ENCODE measurements around the gene HNRNPA0. TPM values are rescaled to one million over a fixed set of nuclear protein-coding genes. Genes with fewer than 3 reads are reported as not detected.

The HNRNPA0 gene
- polyA plus RNA-seq, 3 donors, result 8.3 to 15.5 (median 10.8) TPM

GRCh38 chr5:137752905-137753690 lies 1.1 kb downstream of the HNRNPA0 start:
- Histone ChIP-seq H3K4me2 (replicated peaks; ENCODE audit: extremely low read depth, low read length, poor library complexity, severe bottlenecking) (peak overlapping the region; percentile 89), H4K20me1 (ENCODE audit: insufficient read depth, low read length) (peaks cover 54% of the 10 kb centered on the region), H3K27me3 (ENCODE audit: control insufficient read depth in 2 of 2, insufficient read depth in 2 of 2, low read length in 2 of 2) (no peaks in the 10 kb centered on the region), H3K9me3 (replicated peaks in 1 of 2; ENCODE audit: control insufficient read depth in 1 of 2, insufficient read depth in 1 of 2, low read length in 2 of 2) (no peaks in the 10 kb centered on the region), H3K9ac (ENCODE audit: insufficient read depth, low read length, poor library complexity, severe bottlenecking) (peak overlapping the region; percentile 96), H3K79me2 (ENCODE audit: insufficient read depth, low read length) (peaks cover 51% of the 10 kb centered on the region), H3K4me1 (ENCODE audit: control insufficient read depth in 1 of 2, insufficient read depth in 2 of 2, low read length in 2 of 2) (peaks cover 14 to 35% of the 10 kb centered on the region in 2 donors), H3K36me3 (replicated peaks in 1 of 2; ENCODE audit: control insufficient read depth in 1 of 2, insufficient read depth in 2 of 2, low read length in 2 of 2) (no peaks in the 10 kb centered on the region), H2AFZ (ENCODE audit: insufficient read depth, low read depth, low read length, poor library complexity, severe bottlenecking) (peak overlapping the region; percentile 54), H3K27ac (ENCODE audit: low read depth in 1 of 2, low read length in 2 of 2) (peak overlapping the region; percentile 93 to 100), H3K4me3 (replicated peaks in 1 of 3; ENCODE audit: low read depth in 2 of 3, low read length in 3 of 3) (peak overlapping the region; percentile 66 to 82 (median 82))
- H3K4me3 Mint-ChIP-seq, result peak overlapping the region; percentile 92 to 99
- peak; percentile 34 to 57 (median 40) for DNase-seq
- TF ChIP-seq CTCF (IDR thresholded peaks at IDR 0.05), result no peak
- peaks cover 0 to 2% (median 0%) of the 10 kb centered on the region in 7 donors for H3K9me3 Mint-ChIP-seq
- H3K36me3 Mint-ChIP-seq, result peaks cover 3 to 5% of the 10 kb centered on the region in 2 donors
- peaks cover 0 to 2% (median 0%) of the 10 kb centered on the region in 3 donors for H3K27me3 Mint-ChIP-seq (ENCODE audit: low read depth in 3 of 3)
- peaks cover 23% of the 10 kb centered on the region for H3K4me1 Mint-ChIP-seq
- intact Hi-C loops (cut with micrococcal nuclease), result loop anchor here in 1 of 2 donors (5.0 kb wide), 1 partner anchor 279 kb away; the partner anchor contains the start of gene FAM13B
- peak overlapping the region; percentile 100 for H3K27ac Mint-ChIP-seq
- WGBS (ENCODE audit: insufficient coverage), result under 1% methylated on average over 61 of the region's 63 CpGs

- H4K20me1 ChIP-seq (ENCODE audit: insufficient read depth, low read length), result peaks cover 54% of the 10 kb centered on the region
- no peaks in the 10 kb centered on the region for H3K27me3 ChIP-seq (ENCODE audit: control insufficient read depth in 2 of 2, insufficient read depth in 2 of 2, low read length in 2 of 2)
- H3K36me3 Mint-ChIP-seq, result peaks cover 3 to 5% of the 10 kb centered on the region in 2 donors
- peaks cover 23% of the 10 kb centered on the region for H3K4me1 Mint-ChIP-seq
- H3K27ac Mint-ChIP-seq, result peak overlapping the region in 3 of 7 donors; percentile 100
- H3K9me3 ChIP-seq (replicated peaks in 1 of 2; ENCODE audit: control insufficient read depth in 1 of 2, insufficient read depth in 1 of 2, low read length in 2 of 2), result no peaks in the 10 kb centered on the region
- peak overlapping the region; percentile 16 for H3K9ac ChIP-seq (ENCODE audit: insufficient read depth, low read length, poor library complexity, severe bottlenecking)
- 0% methylated on average over 1 of the region's 7 CpGs for WGBS (ENCODE audit: insufficient coverage)
- peak in 2 of 3 donors; percentile 58 to 61 for DNase-seq
- peak; percentile 94 for TF ChIP-seq CTCF (IDR thresholded peaks at IDR 0.05)
- H3K4me2 ChIP-seq (replicated peaks; ENCODE audit: extremely low read depth, low read length, poor library complexity, severe bottlenecking), result peak overlapping the region; percentile 89
- no peaks in the 10 kb centered on the region for H3K36me3 ChIP-seq (replicated peaks in 1 of 2; ENCODE audit: control insufficient read depth in 1 of 2, insufficient read depth in 2 of 2, low read length in 2 of 2)
- peak overlapping the region; percentile 66 to 82 (median 82) for H3K4me3 ChIP-seq (replicated peaks in 1 of 3; ENCODE audit: low read depth in 2 of 3, low read length in 3 of 3)
- H2AFZ ChIP-seq (ENCODE audit: insufficient read depth, low read depth, low read length, poor library complexity, severe bottlenecking), result no peak overlapping the region
- peaks cover 14 to 35% of the 10 kb centered on the region in 2 donors for H3K4me1 ChIP-seq (ENCODE audit: control insufficient read depth in 1 of 2, insufficient read depth in 2 of 2, low read length in 2 of 2)
- H3K79me2 ChIP-seq (ENCODE audit: insufficient read depth, low read length), result peaks cover 51% of the 10 kb centered on the region
- peaks cover 0 to 2% (median 0%) of the 10 kb centered on the region in 3 donors for H3K27me3 Mint-ChIP-seq (ENCODE audit: low read depth in 3 of 3)
- intact Hi-C loops (cut with micrococcal nuclease), result loop anchor here in 1 of 2 donors (5.0 kb wide), 1 partner anchor 280 kb away; the partner anchor contains the start of gene FAM13B
- H3K9me3 Mint-ChIP-seq, result peaks cover 0 to 2% (median 0%) of the 10 kb centered on the region in 7 donors
- peak overlapping the region; percentile 92 to 99 for H3K4me3 Mint-ChIP-seq
- peak overlapping the region in 1 of 2 donors; percentile 100 for H3K27ac ChIP-seq (ENCODE audit: low read depth in 1 of 2, low read length in 2 of 2)
These were observed 2.2 kb downstream of the HNRNPA0 start for GRCh38 chr5:137751869-137752491.

All from CD14-positive monocyte (primary cell).